Bronchial epithelial cell (primary cell): ENCODE data around the gene UBE2D4. TPM values are rescaled to one million over a fixed set of nuclear protein-coding genes. Genes with fewer than 3 reads are reported as not detected.

Experiments used
- total RNA-seq: library from RNA; depleted of rRNA; stranded (reverse); fragments of >200 nt; gene quantifications from 2 replicates; pipeline ENCODE4 v1.2.1, GENCODE V29; 2014

The UBE2D4 gene
- total RNA-seq, 1 donor from 2014 or later, result 3.9 TPM

Other genes with a start within 250 kb of the UBE2D4 start
- 41.6 and 50.0 TPM in 2 replicates for gene COA1, start 196.9 kb upstream of the UBE2D4 start, total RNA-seq
- gene BLVRA, start 167.8 kb upstream of the UBE2D4 start, total RNA-seq, result 29.7 and 39.4 TPM in 2 replicates
- gene MRPS24, start 56.9 kb upstream of the UBE2D4 start, total RNA-seq, result 83.2 and 110 TPM in 2 replicates
- gene URGCP, start 19.8 kb upstream of the UBE2D4 start, total RNA-seq, result 31.1 and 31.3 TPM in 2 replicates
- gene SPDYE1, start 71.5 kb downstream of the UBE2D4 start, total RNA-seq, result not detected in 2 replicates
- gene DBNL, start 118.3 kb downstream of the UBE2D4 start, total RNA-seq, result 87.9 and 110 TPM in 2 replicates
- 0.53 and 0.90 TPM in 2 replicates for gene PGAM2, start 139.1 kb downstream of the UBE2D4 start, total RNA-seq
- gene POLM, start 156.1 kb downstream of the UBE2D4 start, total RNA-seq, result 6.3 and 7.7 TPM in 2 replicates
- 0.26 TPM in 2 replicates for gene AEBP1, start 177.9 kb downstream of the UBE2D4 start, total RNA-seq
- 103 and 122 TPM in 2 replicates for gene POLD2, start 197.1 kb downstream of the UBE2D4 start, total RNA-seq
- gene MYL7, start 214.9 kb downstream of the UBE2D4 start, total RNA-seq, result not detected in 2 replicates